ENCODE results near the gene SYT7. TPM values are rescaled to one million over a fixed set of nuclear protein-coding genes. Genes with fewer than 3 reads are reported as not detected.

The SYT7 gene
- total and polyA plus RNA-seq, 2 donors (not counting 1 experiment from before 2014, with no cell fraction given) = not detected

DNA sequence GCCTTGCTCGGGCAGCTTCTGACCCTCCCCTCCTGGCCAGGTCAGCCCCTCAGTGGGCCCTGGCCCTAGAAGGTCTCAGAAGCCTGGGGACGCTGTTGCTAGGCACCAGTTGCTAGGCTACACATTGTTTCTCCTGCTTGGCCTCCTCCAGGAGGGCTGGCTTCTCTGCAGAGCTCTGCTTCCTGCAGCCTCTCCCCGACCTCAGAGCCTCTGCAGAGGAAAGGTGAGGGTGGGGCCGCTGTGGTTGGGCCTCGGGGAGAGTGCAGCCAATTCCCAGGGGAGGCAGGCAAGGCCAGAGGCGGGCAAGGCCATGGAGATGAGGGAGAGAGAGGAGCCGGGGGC, 99.9 kb downstream of the SYT7 start:
- ChIA-PET CTCF (interaction anchor here (1.0 to 6.9 kb wide), 4 partner anchors 26 to 157 kb away, joined by 3 to 62 read pairs (median 4); no protein-coding TSS in a partner anchor), POLR2A (no interaction called here)
- H3K4me3 ChIP-seq (ENCODE audit: control extremely low read depth in 1 of 5, extremely low read depth in 1 of 5, insufficient read depth in 1 of 5, low read depth in 2 of 5, low read length in 4 of 5) = no peak overlapping the region
- peaks cover 0 to 2% of the 10 kb centered on the region in 2 experiments for H3K36me3 ChIP-seq (replicated peaks in 1 of 2; ENCODE audit: control extremely low read depth in 1 of 2, control insufficient read depth in 1 of 2, extremely low read depth in 1 of 2, insufficient read depth in 2 of 2, low read length in 1 of 2)
- peaks cover 2% of the 10 kb centered on the region for H3K4me1 Mint-ChIP-seq
- H2AFZ ChIP-seq (ENCODE audit: insufficient read depth, low read depth, low read length, poor library complexity, severe bottlenecking) = no peak overlapping the region
- no peak overlapping the region for H3K4me2 ChIP-seq (replicated peaks; ENCODE audit: low read depth, low read length, poor library complexity, severe bottlenecking)
- intact Hi-C loops (cut with micrococcal nuclease) = no loop called here
- ATAC-seq (ENCODE audit: low read depth) (no peak), DNase-seq (no peak)
- WGBS (ENCODE audit: insufficient coverage) = 56% methylated on average over 6 of the region's 7 CpGs
- no peaks in the 10 kb centered on the region for H4K20me1 ChIP-seq (ENCODE audit: control insufficient read depth, insufficient read depth, low read length, poor library complexity, severe bottlenecking)
- no peaks in the 10 kb centered on the region for H3K9me3 ChIP-seq (ENCODE audit: control extremely low read depth in 1 of 3, control insufficient read depth in 2 of 3, insufficient read depth in 1 of 3, low read length in 2 of 3)
- H3K9me3 Mint-ChIP-seq (ENCODE audit: insufficient read depth) = no peaks in the 10 kb centered on the region
- H3K4me1 ChIP-seq (ENCODE audit: control insufficient read depth in 2 of 2, insufficient read depth in 2 of 2, low read length in 2 of 2) = peaks cover 0 to 6% of the 10 kb centered on the region in 2 donors
- no peak overlapping the region for H3K4me3 Mint-ChIP-seq
- peaks cover 0 to 15% (median 0%) of the 10 kb centered on the region in 4 experiments for H3K27me3 ChIP-seq (replicated peaks in 1 of 4; ENCODE audit: control extremely low read depth in 1 of 4, control insufficient read depth in 3 of 4, insufficient read depth in 4 of 4, low read length in 3 of 4)
- no peaks in the 10 kb centered on the region for H3K79me2 ChIP-seq (ENCODE audit: control insufficient read depth, insufficient read depth, low read length)
- no peak overlapping the region for H3K27ac Mint-ChIP-seq
- no peak for TF ChIP-seq EZH2 (IDR thresholded peaks at IDR 0.05; ENCODE audit: borderline replicate concordance, insufficient read depth, low read depth, low read length, poor library complexity, severe bottlenecking)
- TF ChIP-seq, protein P1, sequence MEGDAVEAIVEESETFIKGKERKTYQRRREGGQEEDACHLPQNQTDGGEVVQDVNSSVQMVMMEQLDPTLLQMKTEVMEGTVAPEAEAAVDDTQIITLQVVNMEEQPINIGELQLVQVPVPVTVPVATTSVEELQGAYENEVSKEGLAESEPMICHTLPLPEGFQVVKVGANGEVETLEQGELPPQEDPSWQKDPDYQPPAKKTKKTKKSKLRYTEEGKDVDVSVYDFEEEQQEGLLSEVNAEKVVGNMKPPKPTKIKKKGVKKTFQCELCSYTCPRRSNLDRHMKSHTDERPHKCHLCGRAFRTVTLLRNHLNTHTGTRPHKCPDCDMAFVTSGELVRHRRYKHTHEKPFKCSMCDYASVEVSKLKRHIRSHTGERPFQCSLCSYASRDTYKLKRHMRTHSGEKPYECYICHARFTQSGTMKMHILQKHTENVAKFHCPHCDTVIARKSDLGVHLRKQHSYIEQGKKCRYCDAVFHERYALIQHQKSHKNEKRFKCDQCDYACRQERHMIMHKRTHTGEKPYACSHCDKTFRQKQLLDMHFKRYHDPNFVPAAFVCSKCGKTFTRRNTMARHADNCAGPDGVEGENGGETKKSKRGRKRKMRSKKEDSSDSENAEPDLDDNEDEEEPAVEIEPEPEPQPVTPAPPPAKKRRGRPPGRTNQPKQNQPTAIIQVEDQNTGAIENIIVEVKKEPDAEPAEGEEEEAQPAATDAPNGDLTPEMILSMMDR (IDR thresholded peaks at IDR 0.05) = no peak
- H3K9ac ChIP-seq (ENCODE audit: low read length) = no peak overlapping the region
- H3K27me3 Mint-ChIP-seq = peaks cover 11% of the 10 kb centered on the region
- H3K27ac ChIP-seq (ENCODE audit: low read length in 2 of 2) = no peak overlapping the region

DNA sequence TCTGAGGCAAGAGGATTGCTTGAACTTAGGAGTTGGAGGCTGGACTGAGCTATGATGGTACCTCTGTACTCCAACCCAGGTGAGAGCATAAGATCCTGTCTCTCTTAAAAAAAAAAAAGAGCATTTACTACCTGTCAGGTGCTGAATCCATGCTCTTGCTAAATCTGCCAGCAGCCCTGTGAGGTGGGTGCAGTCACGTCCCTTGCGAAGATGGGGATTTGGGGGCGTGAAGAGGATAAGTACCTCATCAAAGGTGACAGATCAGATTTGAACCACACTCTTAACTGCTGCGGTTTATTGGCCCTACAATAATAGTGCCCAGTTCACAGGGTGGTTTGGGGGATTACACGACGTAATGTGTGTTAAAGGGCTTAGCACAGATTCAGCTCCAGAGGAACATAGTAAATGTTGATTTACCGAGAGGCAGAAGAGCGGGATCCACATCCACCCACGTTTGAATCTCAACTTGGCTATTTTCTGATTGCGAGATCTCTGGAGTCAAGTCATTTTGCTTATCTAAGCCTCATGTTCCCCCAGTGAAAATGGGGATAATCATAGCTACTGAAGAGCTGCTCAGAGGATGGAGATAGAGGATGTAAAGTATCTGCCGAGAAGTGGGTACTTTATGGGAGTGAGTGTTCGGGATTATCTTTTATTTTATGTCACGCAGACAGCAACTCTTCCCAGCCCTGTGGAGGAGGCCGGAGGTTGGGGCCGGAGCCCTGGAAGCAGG, 100.4 kb downstream of the SYT7 start:
- H3K36me3 ChIP-seq (replicated peaks in 1 of 2; ENCODE audit: control extremely low read depth in 1 of 2, control insufficient read depth in 1 of 2, extremely low read depth in 1 of 2, insufficient read depth in 2 of 2, low read length in 1 of 2) = peaks cover 0 to 2% of the 10 kb centered on the region in 2 experiments
- no peak overlapping the region for H3K9ac ChIP-seq (ENCODE audit: low read length)
- H2AFZ ChIP-seq (ENCODE audit: insufficient read depth, low read depth, low read length, poor library complexity, severe bottlenecking) = no peak overlapping the region
- Mint-ChIP-seq H3K27ac (no peak overlapping the region), H3K27me3 (peaks cover 11% of the 10 kb centered on the region), H3K9me3 (ENCODE audit: insufficient read depth) (no peaks in the 10 kb centered on the region), H3K4me1 (peaks cover 2% of the 10 kb centered on the region), H3K4me3 (no peak overlapping the region)
- H3K4me2 ChIP-seq (replicated peaks; ENCODE audit: low read depth, low read length, poor library complexity, severe bottlenecking) = no peak overlapping the region
- no peaks in the 10 kb centered on the region for H3K9me3 ChIP-seq (ENCODE audit: control extremely low read depth in 1 of 3, control insufficient read depth in 2 of 3, insufficient read depth in 1 of 3, low read length in 2 of 3)
- 94% methylated on average over 14 of the region's 15 CpGs for WGBS (ENCODE audit: insufficient coverage)
- H3K27ac ChIP-seq (ENCODE audit: low read length in 2 of 2) = no peak overlapping the region
- ATAC-seq (ENCODE audit: low read depth) = no peak
- peaks cover 0 to 15% (median 0%) of the 10 kb centered on the region in 4 experiments for H3K27me3 ChIP-seq (replicated peaks in 1 of 4; ENCODE audit: control extremely low read depth in 1 of 4, control insufficient read depth in 3 of 4, insufficient read depth in 4 of 4, low read length in 3 of 4)
- CTCF ChIA-PET = interaction anchor here (1.0 to 6.9 kb wide), 5 partner anchors 25 to 158 kb away, joined by 3 to 62 read pairs (median 3); no protein-coding TSS in a partner anchor
- no peak for DNase-seq
- POLR2A ChIA-PET = no interaction called here
- intact Hi-C loops (cut with micrococcal nuclease) = no loop called here
- peaks cover 0 to 6% of the 10 kb centered on the region in 2 donors for H3K4me1 ChIP-seq (ENCODE audit: control insufficient read depth in 2 of 2, insufficient read depth in 2 of 2, low read length in 2 of 2)
- no peaks in the 10 kb centered on the region for H3K79me2 ChIP-seq (ENCODE audit: control insufficient read depth, insufficient read depth, low read length)
- no peak overlapping the region for H3K4me3 ChIP-seq (ENCODE audit: control extremely low read depth in 1 of 5, extremely low read depth in 1 of 5, insufficient read depth in 1 of 5, low read depth in 2 of 5, low read length in 4 of 5)
- H4K20me1 ChIP-seq (ENCODE audit: control insufficient read depth, insufficient read depth, low read length, poor library complexity, severe bottlenecking) = no peaks in the 10 kb centered on the region
- TF ChIP-seq, protein P1 (IDR thresholded peaks at IDR 0.05) = no peak
- no peak for TF ChIP-seq EZH2 (IDR thresholded peaks at IDR 0.05; ENCODE audit: borderline replicate concordance, insufficient read depth, low read depth, low read length, poor library complexity, severe bottlenecking)
